Esophagus squamous epithelium (tissue), 5 donors: ENCODE results near the gene RNF34. TPM values are rescaled to one million over a fixed set of nuclear protein-coding genes. Genes with fewer than 3 reads are reported as not detected.

Experiments
- DNase-seq: peaks from one replicate; lab custom pipeline; 2025; lab: John Stamatoyannopoulos, UW
- H3K27ac ChIP-seq, 4 donors: fragments of 200-600 bp; sonication (generic); one replicate each; pipeline ENCODE4 v1.5.1; 2016 to 2019; ENCODE audit warnings: mild to moderate bottlenecking in 1 of 4
- H3K27me3 ChIP-seq, 4 donors: fragments of 200-600 bp; sonication (generic); 1 replicate in 3 of 4; 2 replicates in 1 of 4; pipeline versions ENCODE4 v1.5.1 to v1.6.0; 2017 to 2021; ENCODE audit warnings: antibody characterized with exemption in 1 of 4
- H3K36me3 ChIP-seq, 3 donors: fragments of 200-600 bp; sonication (generic); one replicate each; pipeline ENCODE4 v1.5.1; 2016 to 2019
- H3K4me1 ChIP-seq, 3 donors: fragments of 200-600 bp; sonication (generic); one replicate each; pipeline ENCODE4 v1.5.1; 2017 to 2019
- H3K4me3 ChIP-seq, 4 donors: fragments of 200-600 bp; sonication (generic); 1 replicate in 3 of 4; 2 replicates in 1 of 4; pipeline ENCODE4 v1.5.1; 2016 to 2019; ENCODE audit warnings: mild to moderate bottlenecking in 2 of 4, moderate library complexity in 1 of 4
- H3K9me3 ChIP-seq, 3 donors: fragments of 200-600 bp; sonication (generic); one replicate each; pipeline ENCODE4 v1.5.1; 2016 to 2019
- POLR2A ChIP-seq, 4 donors: fragments of 450-650 bp; IDR thresholded peaks; one replicate each; pipeline ENCODE4 v1.6.1; 2017; ENCODE audit warnings: antibody characterized with exemption in 4 of 4, mild to moderate bottlenecking in 4 of 4, moderate library complexity in 3 of 4
- WGBS, 2 donors: methylation state at CpG; one replicate each; pipeline ENCODE4 v1.1.5; 2018; 5-methylcytosine and 5-hydroxymethylcytosine counted together
- intact Hi-C: fragments of 100-400 bp; cut with DNase I; formaldehyde crosslinking; loops from one replicate; pipeline ENCODE4 v1.15.0; 2022
- total RNA-seq, 4 donors: library from RNA; depleted of rRNA; stranded (reverse); fragments of >200 nt; gene quantifications; one replicate each; pipeline ENCODE4 v1.1.0, GENCODE V29; 2016
- TF ChIP-seq, protein P1 (sequence below), 6 experiments: fragments of 450-650 bp in 4 of 6; fragments of 200-600 bp in 2 of 6; sonication (generic) in 2 of 6; IDR thresholded peaks; one replicate each; pipeline ENCODE4 v1.5.1; 2016 to 2019; ENCODE audit warnings: antibody characterized with exemption in 6 of 6, mild to moderate bottlenecking in 4 of 6, moderate library complexity in 4 of 6
- donor health status: DM: yes; HTN: yes; CAD: no.

Gene RNF34
- total RNA-seq, 4 donors from 2014 or later: 16.4 to 39.3 (median 31.3) TPM

DNA sequence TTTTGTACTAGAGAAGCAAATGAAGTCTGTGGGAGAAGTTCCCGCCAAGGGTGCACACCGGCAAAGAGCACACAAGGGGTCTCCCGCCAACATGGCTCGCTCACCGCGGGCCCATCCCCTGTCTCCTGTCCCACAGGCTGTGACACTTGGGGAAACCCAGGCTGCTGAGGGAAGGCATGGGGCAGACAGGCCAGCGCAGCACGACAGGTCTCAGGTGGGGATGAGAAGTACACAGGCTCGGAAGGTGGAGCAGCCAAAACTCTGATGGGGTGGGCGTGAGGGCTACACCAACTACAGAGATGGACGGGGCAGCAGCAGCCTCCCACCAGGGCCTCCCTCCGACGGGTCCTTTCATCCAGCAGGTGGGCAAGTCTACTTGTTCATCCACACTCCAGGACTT lies 64.4 kb downstream of the RNF34 start:
- Histone ChIP-seq H3K9me3 (no peaks in the 10 kb centered on the region), H3K36me3 (no peaks in the 10 kb centered on the region), H3K4me3 (no peak overlapping the region), H3K4me1 (peaks cover 7 to 32% (median 16%) of the 10 kb centered on the region in 3 donors), H3K27me3 (no peaks in the 10 kb centered on the region), H3K27ac (no peak overlapping the region)
- 93 to 96% methylated on average over 7 to 8 of the region's 13 CpGs for WGBS, 2 donors
- intact Hi-C loops: no loop called here
- DNase-seq: no peak
- no peak for TF ChIP-seq POLR2A (IDR thresholded peaks at IDR 0.05)

DNA sequence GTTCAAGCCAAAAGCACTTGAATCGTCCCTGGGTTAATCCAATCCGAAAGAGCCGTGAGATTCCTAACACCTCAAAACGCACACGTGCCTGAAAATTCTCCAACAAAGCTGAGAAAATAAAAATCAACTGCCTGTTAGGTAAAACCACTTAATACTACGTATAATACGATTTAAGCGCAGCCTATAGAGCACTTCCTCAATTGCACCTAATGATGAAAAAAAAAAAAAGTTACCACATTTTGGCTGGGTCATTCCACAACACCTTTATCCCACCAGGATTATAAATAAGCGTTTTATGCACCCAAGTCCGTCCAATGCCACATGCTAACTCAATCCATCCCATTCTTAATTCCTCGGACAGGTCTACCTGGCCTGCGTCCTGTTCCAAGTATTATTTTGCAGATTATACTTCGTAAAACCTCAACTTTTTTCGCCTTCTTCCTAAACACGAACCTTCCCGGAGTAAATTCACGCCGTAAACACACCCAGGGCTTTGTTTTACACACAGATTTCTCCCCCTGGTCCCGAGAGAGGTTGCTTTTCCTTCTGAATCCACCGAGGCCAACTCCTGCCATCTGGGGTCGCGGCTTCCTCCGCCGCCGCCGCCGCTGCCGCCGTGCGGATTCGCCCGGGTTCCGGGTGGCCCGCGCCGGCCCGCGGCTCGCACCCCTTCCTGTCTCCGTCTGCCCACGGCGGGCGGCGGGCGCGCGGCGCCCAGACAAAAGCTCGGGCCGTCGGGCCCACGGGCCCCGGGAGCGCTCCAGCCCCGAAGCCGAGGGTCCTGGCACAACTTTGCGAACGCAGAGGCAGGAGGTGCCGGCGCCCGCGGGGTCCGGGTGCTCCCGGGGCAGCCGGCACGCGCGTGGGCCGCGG lies 66.2 kb downstream of the RNF34 start:
- H3K4me3 ChIP-seq: peak overlapping the region; percentile 63 to 83 (median 74)
- peaks cover 7 to 32% (median 16%) of the 10 kb centered on the region in 3 donors for H3K4me1 ChIP-seq
- H3K27me3 ChIP-seq: no peaks in the 10 kb centered on the region
- 12 to 21% methylated on average over 18 of the region's 70 CpGs for WGBS, 2 donors
- no peaks in the 10 kb centered on the region for H3K9me3 ChIP-seq
- no peak for TF ChIP-seq POLR2A (IDR thresholded peaks at IDR 0.05)
- TF ChIP-seq, protein P1, sequence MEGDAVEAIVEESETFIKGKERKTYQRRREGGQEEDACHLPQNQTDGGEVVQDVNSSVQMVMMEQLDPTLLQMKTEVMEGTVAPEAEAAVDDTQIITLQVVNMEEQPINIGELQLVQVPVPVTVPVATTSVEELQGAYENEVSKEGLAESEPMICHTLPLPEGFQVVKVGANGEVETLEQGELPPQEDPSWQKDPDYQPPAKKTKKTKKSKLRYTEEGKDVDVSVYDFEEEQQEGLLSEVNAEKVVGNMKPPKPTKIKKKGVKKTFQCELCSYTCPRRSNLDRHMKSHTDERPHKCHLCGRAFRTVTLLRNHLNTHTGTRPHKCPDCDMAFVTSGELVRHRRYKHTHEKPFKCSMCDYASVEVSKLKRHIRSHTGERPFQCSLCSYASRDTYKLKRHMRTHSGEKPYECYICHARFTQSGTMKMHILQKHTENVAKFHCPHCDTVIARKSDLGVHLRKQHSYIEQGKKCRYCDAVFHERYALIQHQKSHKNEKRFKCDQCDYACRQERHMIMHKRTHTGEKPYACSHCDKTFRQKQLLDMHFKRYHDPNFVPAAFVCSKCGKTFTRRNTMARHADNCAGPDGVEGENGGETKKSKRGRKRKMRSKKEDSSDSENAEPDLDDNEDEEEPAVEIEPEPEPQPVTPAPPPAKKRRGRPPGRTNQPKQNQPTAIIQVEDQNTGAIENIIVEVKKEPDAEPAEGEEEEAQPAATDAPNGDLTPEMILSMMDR (IDR thresholded peaks at IDR 0.05): no peak
- peak overlapping the region; percentile 78 to 96 (median 93) for H3K27ac ChIP-seq
- no peaks in the 10 kb centered on the region for H3K36me3 ChIP-seq
- intact Hi-C loops: no loop called here
- no peak for DNase-seq

GRCh38 chr12:121466794-121467637 lies 67.1 kb downstream of the RNF34 start:
- Histone ChIP-seq H3K36me3 (no peaks in the 10 kb centered on the region), H3K27ac (peak overlapping the region; percentile 80 to 96 (median 93)), H3K27me3 (no peaks in the 10 kb centered on the region), H3K4me1 (peaks cover 7 to 32% (median 16%) of the 10 kb centered on the region in 3 donors), H3K4me3 (peak overlapping the region; percentile 63 to 83 (median 74)), H3K9me3 (no peaks in the 10 kb centered on the region)
- TF ChIP-seq POLR2A (IDR thresholded peaks at IDR 0.05): peak in 2 of 4 donors; percentile 56 to 63
- TF ChIP-seq, protein P1 (IDR thresholded peaks at IDR 0.05): no peak
- intact Hi-C loops: no loop called here
- WGBS, 2 donors: 0% methylated on average over 3 of the region's 139 CpGs; no CpG with 5 or more reads in 1 of the 2 donors
- DNase-seq: peak; percentile 53

GRCh38 chr12:121467638-121468498 lies 68.0 kb downstream of the RNF34 start:
- DNase-seq: peak; percentile 35
- H3K27ac ChIP-seq: peak overlapping the region; percentile 65 to 96 (median 93)
- WGBS, 2 donors: 22 to 29% methylated on average over 2 of the region's 48 CpGs
- H3K9me3 ChIP-seq: no peaks in the 10 kb centered on the region
- peak overlapping the region; percentile 48 to 83 (median 73) for H3K4me3 ChIP-seq
- intact Hi-C loops: no loop called here
- TF ChIP-seq, protein P1 (IDR thresholded peaks at IDR 0.05): no peak
- H3K36me3 ChIP-seq: no peaks in the 10 kb centered on the region
- H3K27me3 ChIP-seq: no peaks in the 10 kb centered on the region
- H3K4me1 ChIP-seq: peaks cover 7 to 32% (median 16%) of the 10 kb centered on the region in 3 donors

GRCh38 chr12:121468499-121468801 lies 68.5 kb downstream of the RNF34 start:
- TF ChIP-seq, protein P1 (IDR thresholded peaks at IDR 0.05): no peak
- TF ChIP-seq POLR2A (IDR thresholded peaks at IDR 0.05): no peak
- no peak for DNase-seq
- Histone ChIP-seq H3K4me3 (no peak overlapping the region), H3K9me3 (no peaks in the 10 kb centered on the region), H3K27me3 (no peaks in the 10 kb centered on the region), H3K27ac (no peak overlapping the region), H3K36me3 (no peaks in the 10 kb centered on the region), H3K4me1 (peaks cover 7 to 32% (median 16%) of the 10 kb centered on the region in 3 donors)
- intact Hi-C loops: no loop called here
- 55 to 70% methylated on average over 4 of the region's 4 CpGs for WGBS, 2 donors
